ENCODE measurements around the gene ATP1A1.

The ATP1A1 gene

DNA sequence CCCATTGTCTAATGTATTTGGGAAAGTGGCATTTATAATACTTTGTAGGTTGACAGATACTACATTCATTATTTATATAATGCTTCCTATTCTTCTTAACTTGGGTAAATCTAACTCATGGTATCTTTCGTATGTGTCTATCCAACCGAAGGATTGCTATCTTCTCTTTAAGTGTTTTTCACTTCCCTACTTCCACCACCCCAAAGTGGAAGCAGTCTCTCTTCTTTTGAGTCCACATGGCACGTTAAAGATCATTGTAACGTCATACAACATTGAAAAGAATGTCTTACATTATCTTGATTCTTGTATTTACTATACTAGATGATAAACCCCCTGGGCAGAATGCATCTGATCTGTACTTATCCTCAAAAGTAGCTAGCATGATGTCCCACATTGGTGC is 21.2 kb downstream of the ATP1A1 start:
- DNase-seq (ENCODE audit: low read depth) = no peak
- no peak for TF ChIP-seq CTCF (IDR thresholded peaks at IDR 0.05; ENCODE audit: control insufficient read depth, extremely low read depth, insufficient read depth)
- no peak overlapping the region for H3K4me3 ChIP-seq (ENCODE audit: low read depth, low read length)

- no peak for TF ChIP-seq CTCF (IDR thresholded peaks at IDR 0.05; ENCODE audit: control insufficient read depth, extremely low read depth, insufficient read depth)
- no peak for DNase-seq (ENCODE audit: low read depth)
Measured at GRCh38 chr1:116396769-116397168, 23.7 kb downstream of the ATP1A1 start.

GRCh38 chr1:116397728-116398127 is 24.7 kb downstream of the ATP1A1 start:
- DNase-seq (ENCODE audit: low read depth) = no peak
- TF ChIP-seq CTCF (IDR thresholded peaks at IDR 0.05; ENCODE audit: control insufficient read depth, extremely low read depth, insufficient read depth) = no peak
- no peak overlapping the region for H3K4me3 ChIP-seq (ENCODE audit: low read depth, low read length)

More at GRCh38 chr1:116396769-116397168, 23.7 kb downstream of the ATP1A1 start:
- H3K4me3 ChIP-seq (ENCODE audit: low read depth, low read length) = no peak overlapping the region

DNA sequence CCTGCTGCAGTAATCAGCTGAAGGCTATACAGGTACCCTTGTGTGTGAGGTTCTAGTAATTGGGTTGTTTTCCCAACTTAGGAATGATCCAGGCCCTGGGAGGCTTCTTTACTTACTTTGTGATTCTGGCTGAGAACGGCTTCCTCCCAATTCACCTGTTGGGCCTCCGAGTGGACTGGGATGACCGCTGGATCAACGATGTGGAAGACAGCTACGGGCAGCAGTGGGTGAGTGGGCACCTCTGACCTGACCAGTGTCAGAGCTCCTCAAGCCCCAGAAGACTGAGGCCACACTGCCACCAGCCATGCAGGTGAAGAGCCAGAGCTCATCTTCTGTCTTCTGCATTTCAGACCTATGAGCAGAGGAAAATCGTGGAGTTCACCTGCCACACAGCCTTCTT is 27.7 kb downstream of the ATP1A1 start:
- no peak for DNase-seq (ENCODE audit: low read depth)
- H3K4me3 ChIP-seq (ENCODE audit: low read depth, low read length) = no peak overlapping the region
- no peak for TF ChIP-seq CTCF (IDR thresholded peaks at IDR 0.05; ENCODE audit: control insufficient read depth, extremely low read depth, insufficient read depth)

- no peak for TF ChIP-seq CTCF (IDR thresholded peaks at IDR 0.05; ENCODE audit: control insufficient read depth, extremely low read depth, insufficient read depth)
- no peak for DNase-seq (ENCODE audit: low read depth)
- H3K4me3 ChIP-seq (ENCODE audit: low read depth, low read length) = no peak overlapping the region
Measured at GRCh38 chr1:116401646-116402176, 28.7 kb downstream of the ATP1A1 start.

GRCh38 chr1:116402333-116402732 is 29.3 kb downstream of the ATP1A1 start:
- no peak for TF ChIP-seq CTCF (IDR thresholded peaks at IDR 0.05; ENCODE audit: control insufficient read depth, extremely low read depth, insufficient read depth)
- no peak for DNase-seq (ENCODE audit: low read depth)
- H3K4me3 ChIP-seq (ENCODE audit: low read depth, low read length) = no peak overlapping the region

GRCh38 chr1:116403496-116404136 is 30.6 kb downstream of the ATP1A1 start:
- no peak overlapping the region for H3K4me3 ChIP-seq (ENCODE audit: low read depth, low read length)
- no peak for TF ChIP-seq CTCF (IDR thresholded peaks at IDR 0.05; ENCODE audit: control insufficient read depth, extremely low read depth, insufficient read depth)
- no peak for DNase-seq (ENCODE audit: low read depth)

All from LNCaP clone FGC (cell line).